Measurements from ENCODE around the gene IFT57.
"Not testable (repeated sequence)": the region's sequence is repeated elsewhere in the genome, so short reads cannot be mapped to it uniquely, and the experiment has no call there.

The IFT57 gene

GRCh38 chr3:108157273-108157672 is 65.0 kb downstream of the IFT57 start:
- DNase-seq: no peak

DNA sequence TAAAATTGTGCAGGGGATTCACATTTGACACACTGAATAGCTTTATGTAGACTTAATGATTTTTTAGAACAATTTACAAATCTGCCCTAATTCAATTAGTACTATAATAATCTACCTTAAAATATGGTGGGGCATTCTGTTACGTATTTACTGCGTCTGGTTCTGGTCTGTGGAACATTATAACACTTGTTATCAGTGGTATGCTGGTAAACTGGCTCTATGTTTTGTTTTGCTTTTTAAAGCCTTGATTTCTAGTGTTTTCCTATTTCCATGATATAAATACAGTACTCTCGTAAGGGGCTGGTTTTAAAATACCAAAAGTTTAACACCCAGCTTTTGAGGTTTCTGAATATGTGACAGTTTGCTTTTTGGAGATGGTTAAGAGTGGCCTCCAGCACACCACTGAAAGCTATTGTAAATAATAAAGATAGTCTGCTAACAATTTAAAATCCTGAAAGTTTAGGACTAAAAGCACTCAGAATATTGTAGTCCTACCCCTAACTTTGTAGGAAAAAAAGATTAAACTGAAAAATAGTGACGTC is 65.8 kb downstream of the IFT57 start:
- DNase-seq: no peak

DNA sequence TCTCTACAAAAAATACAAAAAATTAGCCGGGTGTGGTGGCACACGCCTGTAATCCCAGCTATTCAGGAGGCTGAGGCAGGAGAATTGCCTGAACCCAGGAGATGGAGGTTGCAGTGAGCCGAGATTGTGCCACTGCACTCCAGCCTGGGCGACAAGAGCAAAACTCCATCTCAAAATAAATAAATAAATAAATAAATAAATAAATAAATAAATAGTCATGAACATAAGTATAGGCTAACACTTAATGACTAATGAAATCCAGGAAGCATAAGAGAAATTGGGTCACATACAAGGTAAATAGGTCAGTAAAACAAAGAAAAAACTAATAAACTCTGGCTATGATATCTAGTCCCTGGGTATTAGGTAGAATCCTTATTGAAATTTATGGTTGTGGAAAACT is 66.6 kb downstream of the IFT57 start:
- not testable (repeated sequence) for DNase-seq

DNA sequence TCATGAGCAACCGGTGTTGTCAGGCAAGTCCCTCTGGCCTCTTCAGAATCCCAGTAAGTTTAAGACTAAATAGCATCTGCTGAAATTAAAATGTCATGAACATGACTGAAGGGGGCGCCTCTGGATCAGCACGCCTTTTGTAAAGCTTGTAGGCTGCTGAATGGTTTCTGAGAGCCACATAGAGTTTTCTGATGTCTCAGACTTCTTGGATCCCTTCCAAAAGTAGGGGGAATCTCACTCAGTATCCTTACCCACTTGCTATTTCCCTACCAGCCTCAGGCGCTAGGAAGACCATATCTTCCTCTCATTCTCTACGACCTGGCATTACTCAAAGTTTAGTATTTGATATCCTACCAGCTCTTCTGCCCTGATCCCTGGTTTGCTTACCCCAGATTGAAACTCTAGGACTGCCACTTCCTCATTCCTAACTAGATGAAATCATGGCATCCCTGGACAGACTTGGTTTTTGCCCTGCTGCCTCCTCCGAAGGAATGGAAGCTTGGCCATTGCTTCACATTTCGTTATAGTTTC is 68.7 kb downstream of the IFT57 start:
- peak; percentile 71 for DNase-seq

DNA sequence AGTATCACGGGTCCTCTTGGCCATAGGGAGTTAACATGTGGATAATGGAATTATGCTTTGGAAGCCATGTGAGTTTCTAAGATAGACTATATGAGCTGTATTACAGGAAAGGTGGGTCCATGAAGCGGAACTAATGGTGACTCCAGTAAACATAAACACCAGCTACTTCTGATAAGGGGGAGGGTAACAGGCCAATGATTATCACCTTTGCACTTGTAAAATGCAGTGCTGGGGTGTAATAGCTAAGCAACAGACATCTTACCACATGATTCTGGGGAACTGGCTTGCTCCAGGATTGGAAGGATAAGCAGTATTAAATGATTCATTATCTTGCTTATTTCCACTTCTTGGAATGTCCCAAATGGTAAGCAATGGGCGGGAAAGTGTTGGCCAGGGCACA is 70.0 kb downstream of the IFT57 start:
- DNase-seq: no peak

DNA sequence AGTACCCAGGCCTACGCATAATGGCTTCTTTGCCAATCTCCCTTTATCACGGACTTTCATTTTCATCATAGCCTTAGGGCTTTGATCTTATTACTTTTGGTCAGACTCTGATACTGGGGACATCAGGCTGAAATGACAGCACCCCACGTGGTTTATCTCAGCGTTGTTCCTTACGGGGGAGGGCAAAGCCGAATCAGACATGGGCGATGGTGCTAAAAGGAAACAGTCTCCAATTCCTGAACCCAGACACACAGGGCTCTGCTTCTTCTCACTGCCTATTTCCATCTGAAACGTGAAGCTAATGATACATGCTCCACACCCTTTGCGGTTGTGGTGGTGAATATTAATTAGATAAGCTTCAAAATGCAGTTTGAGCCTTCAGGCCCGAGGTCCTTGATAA is 72.0 kb downstream of the IFT57 start:
- DNase-seq: no peak

GRCh38 chr3:108146139-108146538 is 76.1 kb downstream of the IFT57 start:
- DNase-seq: no peak

- no peak for DNase-seq
Observed at GRCh38 chr3:108145578-108145977, 76.6 kb downstream of the IFT57 start.

GRCh38 chr3:108137460-108137814 is 84.8 kb downstream of the IFT57 start:
- DNase-seq: no peak

DNA sequence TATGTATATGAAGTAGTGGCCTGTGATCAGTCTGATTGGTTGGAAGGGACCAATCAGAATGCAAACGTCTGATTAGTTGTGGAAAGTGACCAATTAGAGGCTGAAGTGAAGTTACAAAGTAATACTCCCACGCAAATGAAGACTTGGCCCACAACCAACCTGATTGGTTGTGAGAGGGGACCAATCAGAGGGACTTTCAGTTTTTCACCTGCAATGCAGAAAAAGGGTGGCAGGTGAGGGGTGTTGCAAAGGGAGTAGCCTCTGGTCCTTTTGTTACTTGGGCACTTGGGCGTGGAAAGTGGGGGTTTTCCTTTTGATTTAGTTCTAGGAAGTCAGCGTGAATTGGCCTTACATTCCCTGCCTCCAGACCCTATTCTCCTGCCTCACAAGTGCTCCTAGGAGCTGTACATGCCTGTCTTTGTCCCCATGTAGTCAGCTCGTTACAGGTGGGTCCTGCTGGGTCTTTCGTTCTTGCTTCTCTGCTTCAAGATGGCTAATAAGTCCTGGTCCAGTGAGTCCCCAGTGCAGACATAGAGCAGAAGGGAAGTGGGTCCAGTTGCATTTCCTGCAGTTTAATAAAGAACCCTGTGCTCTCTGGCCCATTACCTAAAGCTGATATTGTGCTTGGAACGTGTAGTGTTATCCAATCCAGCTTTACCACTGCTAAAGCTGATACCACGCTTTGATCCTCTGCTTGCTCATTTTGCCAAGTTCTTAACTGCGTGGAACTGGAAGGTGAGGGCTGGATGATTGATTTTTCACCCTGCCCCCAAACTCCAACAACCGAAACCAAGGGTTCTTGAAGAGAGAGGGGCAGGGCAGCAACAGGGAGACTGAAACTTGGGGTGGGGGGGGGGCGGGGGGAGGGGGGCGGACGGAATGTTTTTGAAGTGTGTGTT is 85.4 kb downstream of the IFT57 start:
- no peak for DNase-seq

DNA sequence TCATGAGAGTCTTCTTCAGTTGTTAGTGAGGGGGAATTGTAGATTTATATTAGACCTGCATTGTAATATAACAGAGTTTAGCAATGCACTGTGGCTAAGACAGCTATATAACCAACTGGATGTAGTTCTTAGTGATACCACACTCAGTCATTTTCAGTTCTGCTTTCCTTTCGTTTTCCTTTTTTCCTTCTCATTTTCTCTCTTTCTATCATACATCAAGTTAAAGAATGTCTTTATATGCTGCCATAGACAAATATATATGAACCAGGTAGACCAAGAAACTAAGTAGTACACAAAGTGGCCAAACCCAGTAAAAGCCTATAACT is 87.7 kb downstream of the IFT57 start:
- no peak for DNase-seq

- DNase-seq: no peak
Observed at GRCh38 chr3:108133858-108134554, 88.2 kb downstream of the IFT57 start.

DNA sequence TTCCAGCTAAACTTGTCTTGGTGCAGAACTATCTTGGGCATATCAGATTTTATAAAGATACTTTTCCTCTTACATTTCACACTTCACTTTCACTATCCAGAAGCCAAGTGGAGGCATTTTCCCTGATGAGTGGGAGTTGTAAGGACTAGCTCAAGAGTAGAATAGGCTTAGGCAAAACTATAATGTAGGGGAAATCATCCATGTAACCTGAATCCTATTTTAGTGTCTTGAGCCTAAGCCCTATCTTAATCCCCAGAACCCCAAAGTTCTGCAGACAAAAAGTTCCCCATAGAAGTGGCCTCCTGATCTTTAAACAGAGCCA is 89.2 kb downstream of the IFT57 start:
- no peak for DNase-seq

GRCh38 chr3:108131475-108132134 is 90.6 kb downstream of the IFT57 start:
- no peak for DNase-seq

GRCh38 chr3:108130701-108131474 is 91.3 kb downstream of the IFT57 start:
- no peak for DNase-seq

- no peak for DNase-seq
Observed at GRCh38 chr3:108130236-108130635, 92.0 kb downstream of the IFT57 start.

DNA sequence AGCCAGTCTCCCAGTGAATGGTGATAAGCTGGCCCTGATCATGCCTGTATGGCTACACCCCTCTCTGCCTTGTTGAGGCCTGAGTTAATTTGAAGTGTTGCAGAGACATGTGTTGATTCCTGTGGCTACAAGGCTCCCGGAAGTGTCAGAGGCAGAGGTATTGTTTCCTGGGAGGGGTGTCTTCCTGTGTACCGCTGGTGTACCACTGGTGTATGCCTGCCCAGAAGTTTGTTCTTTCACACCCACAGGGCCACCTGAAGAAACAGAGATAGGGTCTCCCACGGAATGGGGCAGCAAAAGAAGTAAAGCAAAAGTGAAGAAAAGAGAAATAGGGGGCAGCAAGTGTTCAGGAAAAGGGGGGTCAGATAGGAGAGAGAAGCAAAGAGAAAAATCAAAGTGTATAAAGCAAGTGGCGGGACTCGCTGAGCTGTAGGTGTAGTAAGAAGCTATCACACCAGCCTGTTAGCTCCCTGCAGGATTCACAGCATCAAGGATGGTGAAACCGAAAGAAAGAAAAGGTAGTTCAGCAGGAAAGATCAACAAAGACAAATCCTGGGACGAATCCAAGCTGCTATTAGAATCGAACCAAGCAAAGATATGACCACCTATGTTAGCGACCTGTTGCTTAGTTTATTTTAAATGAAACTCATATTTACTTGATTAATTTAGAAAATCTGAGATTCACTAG is 94.8 kb downstream of the IFT57 start:
- DNase-seq: no peak

DNA sequence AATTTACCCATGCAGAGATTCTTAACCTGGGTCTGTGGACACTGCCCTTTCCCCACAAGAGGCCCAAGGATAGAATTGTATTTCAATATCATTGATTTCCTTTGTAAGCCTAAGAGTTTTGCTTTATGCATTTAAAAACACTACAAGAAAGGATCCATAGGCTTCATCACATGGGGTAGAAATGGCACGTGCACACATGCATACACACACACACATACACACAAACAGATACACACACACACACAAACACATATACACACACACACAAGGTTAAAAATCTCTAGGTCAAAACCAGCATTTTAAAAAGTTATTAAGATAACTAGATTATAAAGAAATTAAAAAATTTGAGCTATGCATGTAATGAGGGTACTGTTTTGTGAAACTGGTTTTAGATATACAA is 95.9 kb downstream of the IFT57 start:
- no peak for DNase-seq

DNA sequence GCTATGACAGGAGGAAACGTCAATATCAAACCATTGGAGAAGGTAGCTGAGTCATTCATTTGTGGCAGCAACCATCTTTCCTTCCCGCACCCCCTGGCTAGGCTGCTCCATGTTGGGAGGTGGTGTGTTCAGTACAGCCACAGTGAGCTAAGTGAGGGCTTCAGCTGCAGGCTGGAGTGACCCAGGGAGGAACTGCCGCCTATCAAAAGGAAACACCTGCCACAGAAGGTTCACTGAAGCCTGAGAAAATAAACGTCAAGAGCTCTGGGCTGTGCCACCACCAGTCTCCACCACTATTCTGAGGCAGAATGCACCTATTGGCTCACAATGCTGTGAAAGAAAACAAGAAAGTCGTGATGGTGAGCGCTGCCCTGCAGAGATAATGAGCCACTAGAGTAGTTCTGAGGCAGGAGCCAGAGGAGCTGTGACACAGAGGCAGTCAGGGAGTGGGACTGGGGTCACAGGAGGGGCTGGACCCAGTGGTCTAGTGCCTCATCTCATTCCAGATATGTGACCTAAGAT is 96.6 kb downstream of the IFT57 start:
- no peak for DNase-seq

- no peak for DNase-seq
Observed at GRCh38 chr3:108125153-108125543, 97.1 kb downstream of the IFT57 start.

DNA sequence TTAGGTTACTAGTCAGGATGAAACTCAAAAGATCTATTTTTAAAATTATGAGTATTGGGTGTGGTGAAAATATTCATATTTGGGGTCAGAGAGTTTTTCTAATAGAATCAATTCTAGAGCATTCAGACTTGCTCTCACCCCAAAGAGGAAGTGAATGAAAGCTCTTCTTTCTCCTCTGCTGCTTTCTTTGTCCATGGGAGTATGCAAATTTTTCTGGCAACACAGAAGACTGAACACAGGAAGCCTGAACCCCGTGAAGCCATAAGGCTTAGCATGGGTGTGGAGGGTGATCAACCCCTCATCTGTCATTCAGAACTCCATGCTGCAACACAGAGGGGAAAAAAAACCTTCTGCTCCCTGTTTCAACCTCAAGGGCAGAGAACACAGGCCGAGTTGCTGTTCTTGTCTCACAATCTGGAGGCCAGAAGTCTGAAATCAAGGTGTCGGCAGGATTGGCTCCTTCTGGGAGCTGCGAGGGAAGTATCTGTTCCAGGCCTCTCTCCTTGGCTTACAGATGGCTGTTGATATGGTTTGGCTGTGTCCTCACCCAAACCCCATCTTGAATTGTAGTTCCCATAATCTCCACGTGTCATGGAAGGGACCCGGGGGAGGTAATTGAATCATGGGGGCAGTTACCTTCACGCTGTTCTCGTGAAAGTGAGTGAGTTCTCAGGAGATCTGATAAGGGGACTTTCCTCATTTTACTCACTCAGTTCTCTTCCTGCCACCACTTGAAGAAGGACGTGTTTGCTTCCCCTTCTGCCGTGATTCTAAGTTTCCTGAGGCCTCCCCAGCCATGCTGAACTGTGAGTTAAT is 97.7 kb downstream of the IFT57 start:
- DNase-seq: no peak

Data from islet precursor cell (in vitro differentiated cells).